CD4-positive, CD25-positive, alpha-beta regulatory T cell (primary cell): Measurements from ENCODE around the gene BPIFB6. TPM values are rescaled to one million over a fixed set of nuclear protein-coding genes. Genes with fewer than 3 reads are reported as not detected.

Source experiments
- ATAC-seq, 2 donors: fragments of 150-1000 bp; cut with Tn5 transposase; one replicate each; pipeline ENCODE4 v1.10.0; 2021; ENCODE audit warnings: low read depth in 2 of 2, moderate number of reproducible peaks in 2 of 2, moderate library complexity in 1 of 2
- DNase-seq, 3 donors: peaks; one replicate each; pipeline versions ENCODE4 v3.0.0 to v3.0.0-alpha.2; 2012 to 2022; ENCODE audit warnings: mixed read lengths in 1 of 3
- H3K27ac ChIP-seq: one replicate; pipeline ENCODE4 v1.7.0; 2013; ENCODE audit warnings: mild to moderate bottlenecking, low read length; ENCODE audit not compliant: insufficient read depth, poor library complexity, severe bottlenecking
- H3K27me3 ChIP-seq: one replicate; pipeline ENCODE4 v1.7.0; 2013; ENCODE audit warnings: low read length; ENCODE audit not compliant: control insufficient read depth, insufficient read depth
- H3K36me3 ChIP-seq: one replicate; pipeline ENCODE4 v1.7.0; 2013; ENCODE audit warnings: mild to moderate bottlenecking, low read length, moderate library complexity; ENCODE audit not compliant: control insufficient read depth, insufficient read depth
- H3K4me1 ChIP-seq: 2 replicates; pipeline ENCODE4 v1.7.0; 2013; ENCODE audit warnings: mild to moderate bottlenecking, low read length; ENCODE audit not compliant: insufficient read depth, control insufficient read depth, poor library complexity, severe bottlenecking
- H3K4me3 ChIP-seq: one replicate; pipeline ENCODE4 v1.7.0; 2013; ENCODE audit warnings: low read depth, mild to moderate bottlenecking, low read length, moderate library complexity
- H3K9me3 ChIP-seq, 2 experiments: 1 replicate in 1 of 2; 2 replicates in 1 of 2; pipeline ENCODE4 v1.7.0; 2013; ENCODE audit warnings: low read length in 2 of 2, mild to moderate bottlenecking in 1 of 2, moderate library complexity in 1 of 2; ENCODE audit not compliant: control insufficient read depth in 2 of 2
- H3K27ac Mint-ChIP-seq, 3 donors: one replicate each; pipeline ENCODE4 v1.8.0; 2020 to 2022; ENCODE audit warnings: mild to moderate bottlenecking in 3 of 3, mixed read lengths in 3 of 3, moderate library complexity in 2 of 3
- H3K27me3 Mint-ChIP-seq: one replicate; pipeline ENCODE4 v1.8.0; 2022; ENCODE audit warnings: mild to moderate bottlenecking, mixed read lengths
- H3K36me3 Mint-ChIP-seq: one replicate; pipeline ENCODE4 v1.8.0; 2020; ENCODE audit warnings: mixed read lengths
- H3K4me1 Mint-ChIP-seq, 4 donors: one replicate each; pipeline ENCODE4 v1.8.0; 2020 to 2022; ENCODE audit warnings: mixed read lengths in 4 of 4, mild to moderate bottlenecking in 1 of 4
- H3K4me3 Mint-ChIP-seq, 4 donors: one replicate each; pipeline ENCODE4 v1.8.0; 2020 to 2022; ENCODE audit warnings: mild to moderate bottlenecking in 4 of 4, mixed read lengths in 4 of 4, moderate library complexity in 3 of 4
- H3K9me3 Mint-ChIP-seq, 7 donors: one replicate each; pipeline ENCODE4 v1.8.0; 2020 to 2022; ENCODE audit warnings: mixed read lengths in 7 of 7, mild to moderate bottlenecking in 3 of 7, moderate library complexity in 2 of 7
- polyA plus RNA-seq, 4 donors: library from polyadenylated mRNA; unstranded; fragments of 300-500 nt; fragmentation: Illumina TruSeq; gene quantifications; one replicate each; pipeline ENCODE4 v1.2.3, GENCODE V29; 2021
- total RNA-seq: library from RNA; stranded (reverse); gene quantifications from one replicate; pipeline ENCODE4 v1.2.3, GENCODE V29; 2022

Gene BPIFB6
- total and polyA plus RNA-seq, 5 donors from 2014 or later, result not detected

DNA sequence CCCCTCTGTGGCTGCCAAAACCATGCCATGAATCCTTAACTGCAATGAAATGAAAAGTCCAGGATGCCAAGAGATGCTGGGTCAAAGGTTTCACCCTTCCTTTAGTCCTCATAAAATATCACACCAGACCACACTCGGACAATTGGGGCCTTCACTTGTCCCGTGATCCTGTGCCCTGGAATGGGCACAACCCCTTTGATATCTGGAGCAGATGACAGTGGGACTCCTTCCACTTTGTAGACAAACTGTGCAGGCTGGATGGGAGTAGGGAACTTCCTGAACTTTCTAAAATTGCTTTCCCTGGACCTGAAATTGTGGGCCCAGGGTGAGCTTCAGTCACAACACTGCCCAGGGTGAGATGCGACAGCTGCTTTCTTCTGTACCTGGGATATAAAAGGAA, 9.6 kb upstream of the BPIFB6 start:
- H3K27me3 Mint-ChIP-seq, result no peaks in the 10 kb centered on the region
- Histone ChIP-seq H3K27ac (no peak overlapping the region), H3K4me1 (no peaks in the 10 kb centered on the region), H3K27me3 (no peaks in the 10 kb centered on the region), H3K36me3 (no peaks in the 10 kb centered on the region), H3K4me3 (no peak overlapping the region), H3K9me3 (no peaks in the 10 kb centered on the region)
- peaks cover 0 to 2% (median 0%) of the 10 kb centered on the region in 7 donors for H3K9me3 Mint-ChIP-seq
- H3K4me3 Mint-ChIP-seq, result no peak overlapping the region
- no peak for ATAC-seq
- H3K27ac Mint-ChIP-seq, result peak overlapping the region in 1 of 3 donors; percentile 38
- DNase-seq, result no peak
- H3K36me3 Mint-ChIP-seq, result no peaks in the 10 kb centered on the region
- H3K4me1 Mint-ChIP-seq, result peaks cover 0 to 3% (median 0%) of the 10 kb centered on the region in 4 donors

DNA sequence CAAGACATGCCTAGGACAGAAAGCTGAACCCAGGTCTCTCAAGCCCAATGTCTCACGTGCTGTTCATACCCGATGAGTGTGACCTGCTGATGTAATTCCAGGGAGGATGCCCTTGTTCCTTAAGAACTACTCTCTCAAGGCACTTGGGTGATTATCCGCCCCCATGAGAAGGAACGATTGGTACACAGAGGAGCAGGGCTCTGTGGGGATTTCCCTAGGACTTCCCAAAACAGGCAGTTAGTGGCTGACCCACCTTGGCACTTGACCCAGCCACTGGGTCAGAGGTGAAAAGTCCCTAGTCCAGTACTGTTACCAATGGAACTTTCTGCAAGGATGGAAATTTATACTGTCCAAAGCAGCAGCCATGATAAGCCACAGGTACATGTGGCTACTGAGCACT, 9.2 kb upstream of the BPIFB6 start:
- H3K9me3 Mint-ChIP-seq, result peaks cover 0 to 2% (median 0%) of the 10 kb centered on the region in 7 donors
- H3K4me1 Mint-ChIP-seq, result peaks cover 0 to 3% (median 0%) of the 10 kb centered on the region in 4 donors
- Histone ChIP-seq H3K4me1 (no peaks in the 10 kb centered on the region), H3K9me3 (no peaks in the 10 kb centered on the region), H3K4me3 (no peak overlapping the region), H3K36me3 (no peaks in the 10 kb centered on the region), H3K27ac (no peak overlapping the region), H3K27me3 (no peaks in the 10 kb centered on the region)
- no peaks in the 10 kb centered on the region for H3K27me3 Mint-ChIP-seq
- H3K36me3 Mint-ChIP-seq, result no peaks in the 10 kb centered on the region
- DNase-seq, result no peak
- no peak for ATAC-seq
- no peak overlapping the region for H3K4me3 Mint-ChIP-seq
- peak overlapping the region in 1 of 3 donors; percentile 38 for H3K27ac Mint-ChIP-seq

DNA sequence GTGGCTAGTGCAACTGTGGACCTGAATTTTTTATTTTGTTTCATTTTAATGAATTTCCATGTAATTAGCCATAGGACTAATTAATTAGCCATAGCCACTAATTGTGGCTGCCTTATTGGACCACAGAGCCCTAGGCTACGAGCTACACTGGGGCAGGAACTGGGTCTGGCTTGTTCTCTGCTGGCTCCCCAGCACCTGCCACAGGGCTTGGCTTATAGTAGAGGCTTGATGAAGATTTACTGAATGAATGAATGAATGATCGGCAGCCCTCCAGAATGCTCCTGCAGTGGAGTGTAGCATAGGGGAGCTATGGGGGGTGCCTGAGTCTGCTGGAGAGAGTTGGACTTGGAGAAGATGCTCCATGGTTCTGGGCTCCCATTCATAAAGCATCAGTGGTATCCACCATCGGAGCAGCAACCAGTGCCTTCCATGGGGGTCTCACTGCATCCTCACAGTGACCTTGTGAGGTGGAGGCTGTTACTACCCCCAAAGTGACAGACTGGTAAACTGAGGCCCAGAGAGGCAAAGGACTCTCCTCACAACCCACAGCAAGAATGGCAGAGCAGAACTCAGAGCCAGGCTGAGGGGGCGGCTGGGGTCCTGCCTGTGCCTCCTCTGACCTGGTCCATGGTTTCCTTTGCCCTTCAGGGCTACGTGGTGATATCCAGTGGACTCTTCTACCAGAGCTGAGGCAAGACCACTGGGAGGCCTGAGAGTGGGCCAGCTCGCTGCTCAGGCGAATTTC, 8.6 kb upstream of the BPIFB6 start:
- Histone ChIP-seq H3K4me1 (no peaks in the 10 kb centered on the region), H3K27me3 (no peaks in the 10 kb centered on the region), H3K9me3 (no peaks in the 10 kb centered on the region), H3K27ac (no peak overlapping the region), H3K36me3 (no peaks in the 10 kb centered on the region), H3K4me3 (no peak overlapping the region)
- Mint-ChIP-seq H3K36me3 (no peaks in the 10 kb centered on the region), H3K27me3 (no peaks in the 10 kb centered on the region), H3K27ac (no peak overlapping the region), H3K4me3 (no peak overlapping the region), H3K9me3 (no peaks in the 10 kb centered on the region), H3K4me1 (peaks cover 0 to 3% (median 0%) of the 10 kb centered on the region in 4 donors)
- ATAC-seq, result no peak
- DNase-seq, result no peak

DNA sequence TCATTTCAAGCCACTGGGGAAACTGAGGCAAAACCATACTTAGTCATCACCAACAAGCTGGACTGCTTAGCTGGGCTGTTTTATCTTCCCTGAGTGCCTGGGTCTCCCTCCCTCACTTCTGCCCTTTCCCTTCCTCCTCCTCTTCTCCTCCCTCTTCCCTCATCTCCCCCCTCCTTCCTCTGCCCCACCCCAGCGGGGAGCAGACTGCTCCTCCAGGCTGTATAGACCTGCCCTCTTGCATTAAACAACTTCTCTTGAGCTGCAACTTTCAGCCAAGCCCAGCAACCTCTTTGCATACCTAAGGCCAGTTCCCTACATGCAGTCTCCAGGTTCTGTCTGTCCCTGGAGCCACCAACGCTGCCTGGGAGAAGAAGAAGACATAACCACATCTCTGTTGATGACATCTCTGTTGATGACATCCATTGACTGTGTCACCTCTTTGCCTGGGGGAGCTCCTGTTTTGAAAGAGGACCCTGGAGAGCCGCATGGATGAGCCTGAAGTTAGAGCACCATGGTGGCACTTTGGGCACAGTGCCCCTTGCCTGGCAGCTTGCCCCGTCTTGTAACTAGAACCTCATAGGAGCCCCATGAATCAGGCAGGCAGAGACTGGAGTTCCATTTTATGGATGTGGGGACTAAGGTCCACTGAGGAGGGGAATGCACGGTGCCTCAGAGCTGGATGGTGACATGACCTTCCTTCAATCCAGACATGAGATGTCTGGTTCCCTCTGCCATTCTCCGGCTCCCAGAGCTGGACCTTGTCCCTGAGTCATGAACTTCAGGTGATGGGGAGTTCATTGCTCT, 7.8 kb upstream of the BPIFB6 start:
- H3K36me3 Mint-ChIP-seq, result no peaks in the 10 kb centered on the region
- DNase-seq (no peak), ATAC-seq (no peak)
- no peak overlapping the region for H3K27ac Mint-ChIP-seq
- H3K4me3 Mint-ChIP-seq, result no peak overlapping the region
- H3K4me1 ChIP-seq, result no peaks in the 10 kb centered on the region
- no peaks in the 10 kb centered on the region for H3K9me3 Mint-ChIP-seq
- peaks cover 0 to 3% (median 0%) of the 10 kb centered on the region in 4 donors for H3K4me1 Mint-ChIP-seq
- H3K27me3 ChIP-seq, result no peaks in the 10 kb centered on the region
- H3K27ac ChIP-seq, result no peak overlapping the region
- no peaks in the 10 kb centered on the region for H3K9me3 ChIP-seq
- no peaks in the 10 kb centered on the region for H3K27me3 Mint-ChIP-seq
- no peaks in the 10 kb centered on the region for H3K36me3 ChIP-seq
- H3K4me3 ChIP-seq, result no peak overlapping the region

DNA sequence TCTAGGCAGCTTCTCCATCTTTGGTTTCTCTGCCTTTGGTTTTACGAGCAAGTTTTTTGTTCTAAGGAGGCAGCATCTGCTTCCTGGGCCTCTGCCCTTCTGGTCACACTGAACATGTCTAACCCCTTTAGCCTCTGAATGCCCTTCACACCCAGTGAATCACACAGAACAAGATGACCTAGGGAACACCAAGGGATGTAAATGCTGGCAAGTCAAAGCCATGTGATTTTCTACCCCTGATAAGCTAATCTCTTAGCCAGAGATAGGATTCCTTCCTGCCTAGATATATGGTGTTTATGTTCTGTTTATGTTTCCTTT, 7.2 kb upstream of the BPIFB6 start:
- no peaks in the 10 kb centered on the region for H3K9me3 ChIP-seq
- Mint-ChIP-seq H3K27me3 (no peaks in the 10 kb centered on the region), H3K9me3 (no peaks in the 10 kb centered on the region), H3K27ac (no peak overlapping the region), H3K4me3 (no peak overlapping the region), H3K36me3 (no peaks in the 10 kb centered on the region), H3K4me1 (peaks cover 0 to 3% (median 0%) of the 10 kb centered on the region in 4 donors)
- H3K36me3 ChIP-seq, result no peaks in the 10 kb centered on the region
- H3K27me3 ChIP-seq, result no peaks in the 10 kb centered on the region
- H3K27ac ChIP-seq, result no peak overlapping the region
- ATAC-seq (no peak), DNase-seq (no peak)
- H3K4me1 ChIP-seq, result no peaks in the 10 kb centered on the region
- no peak overlapping the region for H3K4me3 ChIP-seq

DNA sequence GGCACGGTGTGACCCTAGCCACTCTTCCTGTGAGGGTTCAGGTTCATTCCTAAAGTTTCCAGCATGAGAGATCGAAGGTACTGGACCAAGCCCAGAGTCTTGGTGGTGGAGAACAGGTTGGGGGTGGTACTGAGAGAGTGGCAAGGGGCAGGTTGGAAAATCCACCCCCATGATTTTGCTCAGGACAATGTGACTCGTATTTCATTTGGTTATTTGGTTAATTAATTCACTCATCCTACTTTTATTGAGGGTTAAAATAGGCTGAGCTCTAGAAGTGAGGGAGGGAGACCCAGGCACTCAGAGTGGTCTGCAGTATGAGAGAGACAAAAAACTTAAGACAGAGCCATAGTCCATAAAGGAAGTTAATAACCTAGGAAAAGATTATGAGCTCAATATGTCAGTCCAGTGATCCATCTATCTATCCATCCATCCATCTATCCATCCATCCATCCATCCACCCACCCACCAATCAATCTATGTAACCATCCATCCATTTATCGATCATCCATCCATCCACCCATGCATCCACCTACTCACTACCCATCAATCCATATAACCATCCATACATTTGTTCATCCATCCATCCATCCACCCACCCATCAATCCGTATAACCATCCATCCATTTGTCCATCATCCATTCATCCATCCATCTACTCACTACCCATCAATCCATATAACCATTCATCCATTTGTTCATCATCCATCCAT, 6.7 kb upstream of the BPIFB6 start:
- no peaks in the 10 kb centered on the region for H3K27me3 ChIP-seq
- Mint-ChIP-seq H3K27ac (no peak overlapping the region), H3K9me3 (no peaks in the 10 kb centered on the region), H3K4me3 (no peak overlapping the region), H3K36me3 (no peaks in the 10 kb centered on the region), H3K4me1 (peaks cover 0 to 3% (median 0%) of the 10 kb centered on the region in 4 donors), H3K27me3 (no peaks in the 10 kb centered on the region)
- H3K36me3 ChIP-seq, result no peaks in the 10 kb centered on the region
- H3K9me3 ChIP-seq, result no peaks in the 10 kb centered on the region
- ATAC-seq (no peak), DNase-seq (no peak)
- no peak overlapping the region for H3K4me3 ChIP-seq
- H3K4me1 ChIP-seq, result no peaks in the 10 kb centered on the region
- H3K27ac ChIP-seq, result no peak overlapping the region

DNA sequence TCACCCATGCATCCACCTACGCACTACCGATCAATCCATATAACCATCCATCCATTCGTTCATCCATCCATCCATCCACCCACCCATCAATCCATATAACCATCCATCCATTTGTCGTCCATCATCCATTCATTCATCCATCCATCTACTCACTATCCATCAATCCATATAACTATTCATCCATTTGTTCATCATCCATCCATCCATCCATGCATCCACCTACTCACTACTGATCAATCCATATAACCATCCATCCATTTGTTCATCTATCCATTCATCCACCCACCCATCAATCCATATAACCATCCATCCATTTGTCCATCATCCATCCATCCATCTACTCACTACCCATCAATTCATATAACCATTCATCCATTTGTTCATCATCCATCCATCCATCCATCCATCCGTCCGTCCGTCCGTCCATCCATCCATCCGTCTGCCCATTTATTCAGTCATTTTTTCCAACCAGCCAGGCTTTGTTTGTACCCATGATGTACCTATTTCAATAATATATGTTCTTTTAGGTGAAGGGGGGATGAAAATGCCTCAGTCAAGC, 6.1 kb upstream of the BPIFB6 start:
- no peaks in the 10 kb centered on the region for H3K9me3 Mint-ChIP-seq
- H3K36me3 Mint-ChIP-seq, result no peaks in the 10 kb centered on the region
- no peaks in the 10 kb centered on the region for H3K27me3 Mint-ChIP-seq
- Histone ChIP-seq H3K4me3 (no peak overlapping the region), H3K4me1 (no peaks in the 10 kb centered on the region), H3K27me3 (no peaks in the 10 kb centered on the region), H3K36me3 (no peaks in the 10 kb centered on the region), H3K9me3 (no peaks in the 10 kb centered on the region), H3K27ac (no peak overlapping the region)
- no peak overlapping the region for H3K27ac Mint-ChIP-seq
- H3K4me1 Mint-ChIP-seq, result peaks cover 0 to 3% (median 0%) of the 10 kb centered on the region in 4 donors
- ATAC-seq (no peak), DNase-seq (no peak)
- no peak overlapping the region for H3K4me3 Mint-ChIP-seq
